GM18508 (cell line): Measurements from ENCODE around the gene PRSS21.

Experiments used
- ATAC-seq: cut with Tn5 transposase; IDR thresholded peaks from one replicate; pipeline ENCODE4 v1.9.1; 2021; ENCODE audit warnings: moderate number of reproducible peaks; ENCODE audit not compliant: insufficient read depth, unreplicated experiment

The PRSS21 gene

GRCh38 chr16:2799859-2800226 lies 17.2 kb upstream of the PRSS21 start:
- no peak for ATAC-seq

- no peak for ATAC-seq
These were observed 13.4 kb upstream of the PRSS21 start for GRCh38 chr16:2803545-2804195.

DNA sequence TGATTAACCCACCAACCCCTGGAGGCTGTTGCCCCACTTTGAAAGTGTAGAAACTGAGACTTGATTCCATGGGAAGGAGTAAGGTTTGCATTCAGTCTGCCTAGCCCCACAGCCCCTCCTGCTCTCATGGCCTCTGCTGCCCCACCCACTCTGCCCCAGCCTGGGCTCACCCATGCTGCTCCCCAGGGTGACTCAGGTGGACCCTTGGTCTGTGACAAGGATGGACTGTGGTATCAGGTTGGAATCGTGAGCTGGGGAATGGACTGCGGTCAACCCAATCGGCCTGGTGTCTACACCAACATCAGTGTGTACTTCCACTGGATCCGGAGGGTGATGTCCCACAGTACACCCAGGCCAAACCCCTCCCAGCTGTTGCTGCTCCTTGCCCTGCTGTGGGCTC lies 12.3 kb upstream of the PRSS21 start:
- ATAC-seq = no peak

DNA sequence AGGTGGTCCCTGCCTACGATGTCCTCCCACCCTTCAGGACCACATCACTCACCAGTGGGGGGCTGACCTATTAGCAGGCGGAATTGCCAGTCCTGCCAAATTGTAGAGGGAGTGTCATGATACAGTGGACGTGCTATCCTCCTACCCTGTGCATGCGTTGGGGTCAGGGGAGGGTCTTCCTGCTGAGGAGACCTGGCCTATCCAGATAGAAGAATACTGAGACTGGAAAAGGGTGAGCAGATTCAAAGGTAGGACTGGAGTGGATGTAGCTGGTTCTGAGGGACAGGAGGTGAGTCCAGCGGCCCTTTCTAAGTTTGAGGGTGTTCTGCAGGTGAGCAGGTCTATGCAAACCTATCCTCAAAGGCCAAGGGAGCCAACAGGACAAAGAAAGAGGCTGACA lies 10.8 kb upstream of the PRSS21 start:
- ATAC-seq = no peak

- ATAC-seq = no peak
These were observed 8.9 kb upstream of the PRSS21 start for GRCh38 chr16:2808181-2808580.

GRCh38 chr16:2809149-2809760 lies 7.8 kb upstream of the PRSS21 start:
- no peak for ATAC-seq

- ATAC-seq = no peak
These were observed 6.4 kb upstream of the PRSS21 start for GRCh38 chr16:2810651-2811050.

DNA sequence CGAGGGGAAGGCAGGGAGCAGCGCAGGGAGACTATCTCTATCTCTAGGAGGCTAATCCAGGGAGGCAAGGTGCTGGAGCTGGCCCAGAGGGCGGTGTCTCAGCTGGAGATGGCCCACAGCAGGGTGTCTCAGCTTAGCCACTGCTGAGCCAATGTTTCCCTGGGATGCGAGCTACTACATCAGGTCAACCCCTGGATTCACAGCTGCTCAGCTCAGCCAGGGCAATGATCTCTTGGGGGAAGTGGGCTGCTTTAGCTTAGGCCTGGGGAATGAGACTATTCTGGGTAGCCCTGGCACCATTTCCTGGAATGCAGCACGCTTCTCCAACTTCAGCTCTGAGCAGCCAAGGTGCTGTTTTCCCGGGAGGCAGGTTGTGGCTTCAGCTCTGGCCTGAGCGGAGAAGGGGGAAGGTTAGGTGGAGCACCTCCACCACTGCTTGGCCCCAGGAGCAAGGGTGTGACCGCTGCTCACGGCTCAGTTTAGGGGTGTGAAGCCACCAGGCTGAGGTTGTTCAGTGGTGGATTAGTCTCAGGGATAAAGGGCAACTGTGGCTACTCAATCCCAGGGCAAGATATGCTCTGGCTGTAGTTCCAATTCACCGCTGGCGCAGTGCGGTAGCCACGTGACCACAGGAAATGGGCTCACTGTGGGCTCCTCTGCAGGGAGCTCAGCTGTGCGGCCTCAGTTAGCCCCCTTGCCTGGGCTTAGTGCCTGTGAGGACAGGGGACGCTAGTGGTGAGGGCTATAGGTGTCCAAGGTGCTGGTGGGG lies 5.2 kb upstream of the PRSS21 start:
- no peak for ATAC-seq

DNA sequence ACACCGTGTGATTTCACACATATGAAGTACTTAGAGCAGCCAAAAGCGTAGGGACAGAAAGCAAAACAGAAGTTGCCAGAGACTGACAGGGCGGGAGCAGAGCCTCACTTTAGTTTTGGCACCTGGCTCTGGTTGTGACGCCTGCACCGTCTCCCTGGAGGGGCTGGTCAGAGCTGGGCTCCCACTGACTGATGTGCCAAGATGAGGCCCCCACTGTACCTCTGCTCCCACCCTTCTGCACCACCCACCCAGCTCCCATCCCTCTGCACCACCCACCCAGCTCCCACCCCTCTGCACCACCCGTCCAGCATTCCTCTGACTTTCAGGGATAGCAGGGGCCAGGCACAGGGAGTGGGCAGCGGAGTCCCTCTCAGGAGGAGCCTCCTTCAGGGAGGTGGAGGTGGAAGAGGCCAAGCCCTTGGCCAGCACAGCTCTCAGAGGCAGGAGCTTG lies 3.2 kb upstream of the PRSS21 start:
- ATAC-seq = no peak

GRCh38 chr16:2814551-2815298 lies 2.3 kb upstream of the PRSS21 start:
- no peak for ATAC-seq

GRCh38 chr16:2815299-2815771 lies 1.7 kb upstream of the PRSS21 start:
- no peak for ATAC-seq

DNA sequence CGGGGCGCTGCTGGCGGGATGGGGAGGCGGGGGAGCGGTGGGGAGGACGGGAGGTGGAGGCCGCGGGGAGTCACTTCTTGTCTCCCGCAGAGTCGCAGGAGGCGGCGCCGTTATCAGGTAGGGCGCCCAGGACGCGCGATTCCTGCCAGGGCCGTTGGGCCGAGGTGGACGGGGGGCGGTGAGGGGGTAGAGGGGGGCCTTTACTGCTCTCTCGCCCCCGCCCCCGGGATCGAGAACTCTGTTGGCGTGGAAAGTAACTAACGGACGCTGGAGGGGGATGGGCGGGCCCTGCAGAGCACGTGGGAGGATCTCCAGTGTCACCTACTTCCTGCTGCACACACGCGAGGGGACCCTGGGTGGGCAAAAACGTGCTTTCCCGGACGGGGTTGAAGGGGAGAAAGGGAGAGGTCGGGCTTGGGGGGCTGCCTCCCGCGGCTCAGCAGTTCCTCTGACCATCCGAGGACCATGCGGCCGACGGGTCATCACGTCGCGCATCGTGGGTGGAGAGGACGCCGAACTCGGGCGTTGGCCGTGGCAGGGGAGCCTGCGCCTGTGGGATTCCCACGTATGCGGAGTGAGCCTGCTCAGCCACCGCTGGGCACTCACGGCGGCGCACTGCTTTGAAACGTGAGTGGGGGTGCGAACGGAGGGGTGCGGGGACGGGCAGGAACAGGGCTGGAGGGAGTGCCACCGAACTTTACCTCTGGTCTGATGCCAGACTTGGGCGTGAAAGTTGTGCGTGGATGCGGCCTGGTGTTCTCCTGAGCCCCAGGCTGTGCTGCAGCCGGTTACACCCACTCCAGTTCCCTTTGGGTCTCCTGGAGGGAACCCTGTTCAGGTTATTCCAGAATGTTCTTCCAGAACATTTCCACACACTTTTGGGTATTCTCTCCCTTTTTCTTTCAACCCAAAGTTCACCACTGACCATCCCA lies 569 bp downstream of the PRSS21 start:
- no peak for ATAC-seq

GRCh38 chr16:2818272-2818876 lies 1.3 kb downstream of the PRSS21 start:
- no peak for ATAC-seq

DNA sequence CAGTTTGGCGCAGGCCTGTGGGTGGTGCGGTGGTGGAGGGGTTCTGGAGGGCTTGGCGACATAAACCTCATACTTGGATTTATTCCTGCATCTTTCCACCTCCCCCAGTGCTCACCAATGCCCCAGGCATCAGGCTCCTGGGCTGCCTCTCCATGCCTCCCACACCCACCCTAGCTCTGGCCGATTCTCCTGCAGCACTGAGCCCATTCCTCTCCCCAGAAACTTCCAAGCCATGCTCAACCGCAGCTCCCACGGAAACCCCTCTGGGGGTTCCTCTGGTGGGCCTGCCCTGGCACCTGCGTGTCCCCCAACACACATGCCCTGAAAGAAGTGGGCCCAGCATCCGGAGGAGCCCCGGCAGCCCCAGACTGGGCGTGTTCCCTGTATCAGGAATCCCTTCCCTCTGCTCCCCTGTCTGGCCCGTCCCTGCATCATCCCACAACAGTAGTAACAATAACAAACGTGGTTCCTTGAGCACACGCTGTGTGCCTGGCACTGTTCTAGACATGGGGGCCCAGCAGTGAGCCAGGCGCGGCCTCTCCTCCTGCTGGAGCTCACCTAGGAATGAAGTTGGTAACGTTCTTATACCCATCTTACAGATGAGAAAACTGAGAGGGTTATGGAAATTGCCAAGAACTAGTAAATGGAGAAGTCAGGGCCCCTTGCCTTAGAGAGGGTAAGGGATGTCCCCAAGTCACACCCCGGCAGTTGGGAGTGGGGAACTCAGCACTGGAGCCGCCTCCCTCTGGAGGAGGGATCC lies 2.3 kb downstream of the PRSS21 start:
- ATAC-seq = no peak

DNA sequence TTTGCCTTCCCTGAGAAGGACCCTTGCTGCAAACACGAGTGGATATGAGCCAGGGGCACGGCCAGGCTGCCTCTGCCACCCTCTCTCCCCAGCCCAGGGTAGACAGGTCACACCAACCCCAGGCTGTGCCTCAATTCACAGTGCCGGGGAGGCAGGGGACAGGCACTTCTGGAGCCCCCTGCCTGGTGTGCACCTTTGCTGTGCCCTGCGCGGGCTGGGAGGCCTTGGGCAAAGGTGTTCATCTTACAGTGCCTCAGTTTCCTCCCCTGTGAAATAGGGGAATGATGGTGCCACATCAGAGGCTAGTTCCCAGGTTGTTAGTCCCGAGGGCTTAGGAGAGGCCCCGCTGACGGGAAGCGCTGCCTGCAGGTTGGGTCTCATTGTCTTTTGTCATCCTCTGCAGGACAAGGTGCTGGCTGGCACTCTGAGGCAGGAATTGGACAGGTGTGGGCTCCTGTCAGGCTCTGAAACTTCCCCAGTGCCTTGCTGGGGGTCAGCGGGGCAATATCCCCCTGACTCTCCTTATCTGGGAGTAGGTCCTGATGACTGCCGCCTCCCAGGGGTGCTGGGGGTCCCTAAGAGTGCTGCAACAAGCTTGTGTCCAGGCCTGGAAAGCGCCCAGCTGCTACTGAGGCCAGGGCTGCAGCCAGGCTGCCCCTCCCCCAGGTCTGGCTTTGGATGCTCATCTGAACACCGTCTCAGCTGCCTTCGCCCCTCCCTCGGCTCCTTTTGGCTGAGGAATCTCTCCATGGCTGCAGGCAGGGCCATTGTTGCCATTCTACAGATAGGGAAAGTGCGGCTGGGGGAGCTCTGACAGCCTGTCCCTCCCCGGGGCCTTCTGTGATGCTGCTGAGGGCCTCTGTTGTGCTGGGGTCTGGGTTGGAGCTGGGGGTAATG lies 3.1 kb downstream of the PRSS21 start:
- ATAC-seq = no peak

DNA sequence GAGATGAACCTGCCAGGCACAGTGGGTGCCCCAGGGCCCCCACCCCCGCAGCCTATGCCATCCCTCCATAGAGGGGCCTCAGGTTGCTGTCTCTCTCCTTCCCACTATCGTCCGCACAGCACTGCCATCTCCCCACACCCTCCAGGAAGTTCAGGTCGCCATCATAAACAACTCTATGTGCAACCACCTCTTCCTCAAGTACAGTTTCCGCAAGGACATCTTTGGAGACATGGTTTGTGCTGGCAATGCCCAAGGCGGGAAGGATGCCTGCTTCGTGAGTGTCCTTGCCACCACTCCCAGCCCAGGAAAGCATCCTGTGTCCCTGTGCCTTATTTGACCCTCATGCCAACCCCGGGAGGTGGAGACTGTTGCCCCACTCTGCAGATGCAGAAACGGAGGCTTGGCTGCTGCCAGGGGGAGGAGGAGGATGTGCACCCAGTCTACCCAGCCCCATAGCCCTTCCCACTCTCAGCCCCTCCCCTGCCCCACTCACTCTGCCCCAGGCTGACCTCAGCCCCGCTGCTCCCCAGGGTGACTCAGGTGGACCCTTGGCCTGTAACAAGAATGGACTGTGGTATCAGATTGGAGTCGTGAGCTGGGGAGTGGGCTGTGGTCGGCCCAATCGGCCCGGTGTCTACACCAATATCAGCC lies 3.9 kb downstream of the PRSS21 start:
- no peak for ATAC-seq

DNA sequence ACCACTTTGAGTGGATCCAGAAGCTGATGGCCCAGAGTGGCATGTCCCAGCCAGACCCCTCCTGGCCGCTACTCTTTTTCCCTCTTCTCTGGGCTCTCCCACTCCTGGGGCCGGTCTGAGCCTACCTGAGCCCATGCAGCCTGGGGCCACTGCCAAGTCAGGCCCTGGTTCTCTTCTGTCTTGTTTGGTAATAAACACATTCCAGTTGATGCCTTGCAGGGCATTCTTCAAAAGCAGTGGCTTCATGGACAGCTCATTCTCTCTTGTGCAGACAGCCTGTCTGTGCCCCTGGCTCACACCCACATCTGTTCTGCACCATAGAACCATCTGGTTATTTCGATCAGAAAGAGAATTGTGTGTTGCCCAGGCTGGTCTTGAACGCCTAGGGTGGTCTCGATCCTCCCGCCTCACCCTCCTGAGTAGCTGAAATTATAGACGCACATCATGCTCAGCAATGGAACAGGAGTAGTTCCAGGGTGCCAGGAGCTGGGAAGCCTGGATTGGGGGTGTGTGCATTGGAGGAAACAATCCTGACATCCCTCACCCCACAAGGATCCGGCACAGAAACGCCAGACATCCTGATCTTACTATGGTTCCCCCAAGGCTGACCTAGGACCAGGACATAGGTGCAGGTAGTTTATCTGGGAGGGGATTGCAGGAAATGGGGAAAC lies 4.6 kb downstream of the PRSS21 start:
- no peak for ATAC-seq
